ENCODE data around the gene COPB2.

The COPB2 gene

DNA sequence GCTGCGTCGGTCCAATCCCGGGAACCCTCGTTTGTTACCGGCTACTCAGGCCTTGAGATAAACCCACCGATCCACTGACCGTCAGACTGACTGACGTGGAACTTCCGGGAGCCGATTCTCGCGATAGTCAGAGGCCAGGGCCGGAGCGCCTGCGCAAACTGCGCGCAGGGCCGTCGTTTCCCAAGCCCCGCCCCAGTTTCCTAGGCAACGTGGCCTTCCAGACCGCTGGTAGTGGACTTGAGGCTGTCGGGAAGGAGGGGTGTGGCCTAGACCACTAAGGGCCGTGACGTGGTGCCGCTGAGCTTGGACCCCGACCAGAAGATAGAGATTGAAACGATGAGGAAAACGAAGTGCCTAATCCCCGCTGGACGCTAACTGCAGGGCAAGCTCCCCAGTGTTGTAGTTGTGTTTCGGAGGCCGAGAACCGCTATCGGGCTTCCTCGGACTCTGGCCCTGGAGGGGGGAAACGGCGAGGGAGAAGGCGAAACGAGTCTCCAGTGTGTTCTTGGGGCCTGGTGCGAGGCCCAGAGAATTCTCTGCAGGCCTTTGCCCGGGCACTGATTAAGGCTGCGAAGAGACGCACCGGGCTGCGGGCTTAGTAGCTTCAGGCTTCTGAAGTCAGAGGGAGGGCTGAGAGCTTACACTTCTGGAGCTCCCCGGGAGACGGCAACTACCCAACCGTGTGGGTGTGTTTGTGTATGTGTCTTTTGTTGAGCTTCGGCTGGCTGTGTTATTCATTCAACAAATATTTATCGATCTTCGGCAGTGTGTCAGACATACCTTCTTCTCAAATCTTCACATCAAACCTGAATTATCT is at the start of gene COPB2:
Gene COPB2 (minus strand): TSS at position 96 of the 817 bp plus-strand sequence. CDS start 97 bp downstream, outside the sequence.
- Histone ChIP-seq H3K9me2 (replicated peaks; ENCODE audit: low read depth, low read length) (no peaks in the 10 kb centered on the region), H3K4me2 (ENCODE audit: low read depth, low read length, poor library complexity, severe bottlenecking) (peak within 1 kb of the TSS; percentile 71), H3K4me3 (ENCODE audit: low read length, poor library complexity, severe bottlenecking) (peak within 1 kb of the TSS; percentile 92), H3K27me3 (ENCODE audit: insufficient read depth, low read length, poor library complexity, severe bottlenecking) (no peaks in the 10 kb centered on the region), H3K9me3 (ENCODE audit: insufficient read depth, low read depth, low read length) (no peaks in the 10 kb centered on the region), H2AFZ (ENCODE audit: low read length) (peak within 1 kb of the TSS; percentile 87), H4K20me1 (ENCODE audit: insufficient read depth, low read length, poor library complexity, severe bottlenecking) (peaks cover 32% of the 10 kb centered on the region), H3K4me1 (ENCODE audit: insufficient read depth, low read length, poor library complexity, severe bottlenecking) (peaks cover 34% of the 10 kb centered on the region), H3F3A (ENCODE audit: low read depth) (no peaks in the 10 kb centered on the region), H3K36me3 (ENCODE audit: insufficient read depth, low read length) (no peaks in the 10 kb centered on the region), H3K9ac (ENCODE audit: low read depth, low read length, poor library complexity, severe bottlenecking) (peak within 1 kb of the TSS; percentile 93), H3K79me2 (ENCODE audit: insufficient read depth, low read length) (peaks cover 53% of the 10 kb centered on the region)
- no peak for TF ChIP-seq EZH2phosphoT487 (IDR thresholded peaks at IDR 0.05; ENCODE audit: borderline replicate concordance)
- TF ChIP-seq, protein P1, sequence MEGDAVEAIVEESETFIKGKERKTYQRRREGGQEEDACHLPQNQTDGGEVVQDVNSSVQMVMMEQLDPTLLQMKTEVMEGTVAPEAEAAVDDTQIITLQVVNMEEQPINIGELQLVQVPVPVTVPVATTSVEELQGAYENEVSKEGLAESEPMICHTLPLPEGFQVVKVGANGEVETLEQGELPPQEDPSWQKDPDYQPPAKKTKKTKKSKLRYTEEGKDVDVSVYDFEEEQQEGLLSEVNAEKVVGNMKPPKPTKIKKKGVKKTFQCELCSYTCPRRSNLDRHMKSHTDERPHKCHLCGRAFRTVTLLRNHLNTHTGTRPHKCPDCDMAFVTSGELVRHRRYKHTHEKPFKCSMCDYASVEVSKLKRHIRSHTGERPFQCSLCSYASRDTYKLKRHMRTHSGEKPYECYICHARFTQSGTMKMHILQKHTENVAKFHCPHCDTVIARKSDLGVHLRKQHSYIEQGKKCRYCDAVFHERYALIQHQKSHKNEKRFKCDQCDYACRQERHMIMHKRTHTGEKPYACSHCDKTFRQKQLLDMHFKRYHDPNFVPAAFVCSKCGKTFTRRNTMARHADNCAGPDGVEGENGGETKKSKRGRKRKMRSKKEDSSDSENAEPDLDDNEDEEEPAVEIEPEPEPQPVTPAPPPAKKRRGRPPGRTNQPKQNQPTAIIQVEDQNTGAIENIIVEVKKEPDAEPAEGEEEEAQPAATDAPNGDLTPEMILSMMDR (conservative IDR thresholded peaks at IDR 0.05; ENCODE audit: low read length): no peak

DNA sequence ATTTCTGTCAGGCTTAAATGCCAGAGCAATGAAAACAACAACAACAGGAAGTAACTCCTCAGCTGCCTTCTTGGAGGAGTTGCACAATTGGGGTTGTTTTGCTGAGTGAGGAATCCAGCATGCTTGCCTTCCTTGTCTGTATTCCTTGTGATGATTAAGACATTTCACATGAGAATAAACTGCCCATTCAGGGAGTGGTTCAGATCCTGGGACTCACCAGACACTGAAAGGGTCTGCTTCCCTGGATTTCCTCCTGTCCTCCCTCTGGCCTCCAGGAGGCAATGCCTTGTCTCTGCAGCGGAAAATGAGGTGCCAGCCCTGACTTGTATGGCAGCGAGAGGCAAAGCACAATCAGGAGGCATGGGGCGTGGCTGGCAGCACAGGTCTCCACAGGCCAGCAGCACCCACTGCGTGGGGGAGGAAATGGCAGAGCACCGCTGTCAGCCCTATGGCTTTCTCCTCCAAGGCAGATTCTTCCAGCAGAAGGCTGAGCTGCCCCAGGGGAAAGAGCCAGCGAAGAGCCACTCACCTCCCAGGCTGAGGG is 45.4 kb upstream of the COPB2 start:
- no peak for TF ChIP-seq EZH2phosphoT487 (IDR thresholded peaks at IDR 0.05; ENCODE audit: borderline replicate concordance)
- TF ChIP-seq, protein P1 (conservative IDR thresholded peaks at IDR 0.05; ENCODE audit: low read length): no peak
- H4K20me1 ChIP-seq (ENCODE audit: insufficient read depth, low read length, poor library complexity, severe bottlenecking): no peaks in the 10 kb centered on the region
- no peaks in the 10 kb centered on the region for H3K27me3 ChIP-seq (ENCODE audit: insufficient read depth, low read length, poor library complexity, severe bottlenecking)
- H3K9me2 ChIP-seq (replicated peaks; ENCODE audit: low read depth, low read length): no peaks in the 10 kb centered on the region
- no peaks in the 10 kb centered on the region for H3K36me3 ChIP-seq (ENCODE audit: insufficient read depth, low read length)
- no peaks in the 10 kb centered on the region for H3K79me2 ChIP-seq (ENCODE audit: insufficient read depth, low read length)
- H3K4me2 ChIP-seq (ENCODE audit: low read depth, low read length, poor library complexity, severe bottlenecking): no peak overlapping the region
- no peaks in the 10 kb centered on the region for H3K4me1 ChIP-seq (ENCODE audit: insufficient read depth, low read length, poor library complexity, severe bottlenecking)
- H3K4me3 ChIP-seq (ENCODE audit: low read length, poor library complexity, severe bottlenecking): no peak overlapping the region
- H3K9ac ChIP-seq (ENCODE audit: low read depth, low read length, poor library complexity, severe bottlenecking): no peak overlapping the region
- H2AFZ ChIP-seq (ENCODE audit: low read length): no peak overlapping the region
- no peaks in the 10 kb centered on the region for H3K9me3 ChIP-seq (ENCODE audit: insufficient read depth, low read depth, low read length)
- no peaks in the 10 kb centered on the region for H3F3A ChIP-seq (ENCODE audit: low read depth)

DNA sequence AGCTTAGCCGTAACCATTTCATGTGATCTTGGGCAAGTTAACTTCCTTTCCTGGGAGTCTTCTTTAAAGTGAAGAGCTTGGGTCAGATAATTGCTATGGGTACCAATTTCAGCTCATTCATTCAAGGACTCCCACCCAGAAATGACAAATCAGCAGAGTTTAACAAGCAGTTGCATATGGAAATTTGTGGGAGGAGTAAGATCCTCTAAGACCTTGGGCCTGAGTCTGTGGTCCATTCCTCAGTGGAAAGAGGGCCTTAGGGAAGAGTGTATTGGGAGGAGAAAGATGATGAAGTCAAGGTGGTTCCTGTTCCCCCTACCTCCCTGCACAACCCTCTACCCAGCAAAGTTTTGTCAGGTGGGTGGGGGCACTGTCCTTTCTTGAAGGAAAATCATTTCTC is 44.8 kb upstream of the COPB2 start:
- Histone ChIP-seq H3K27me3 (ENCODE audit: insufficient read depth, low read length, poor library complexity, severe bottlenecking) (no peaks in the 10 kb centered on the region), H3K9me2 (replicated peaks; ENCODE audit: low read depth, low read length) (no peaks in the 10 kb centered on the region), H4K20me1 (ENCODE audit: insufficient read depth, low read length, poor library complexity, severe bottlenecking) (no peaks in the 10 kb centered on the region), H3K36me3 (ENCODE audit: insufficient read depth, low read length) (no peaks in the 10 kb centered on the region), H3F3A (ENCODE audit: low read depth) (no peaks in the 10 kb centered on the region), H3K79me2 (ENCODE audit: insufficient read depth, low read length) (no peaks in the 10 kb centered on the region), H2AFZ (ENCODE audit: low read length) (no peak overlapping the region), H3K4me3 (ENCODE audit: low read length, poor library complexity, severe bottlenecking) (no peak overlapping the region), H3K4me2 (ENCODE audit: low read depth, low read length, poor library complexity, severe bottlenecking) (no peak overlapping the region), H3K4me1 (ENCODE audit: insufficient read depth, low read length, poor library complexity, severe bottlenecking) (no peaks in the 10 kb centered on the region), H3K9me3 (ENCODE audit: insufficient read depth, low read depth, low read length) (no peaks in the 10 kb centered on the region), H3K9ac (ENCODE audit: low read depth, low read length, poor library complexity, severe bottlenecking) (no peak overlapping the region)
- no peak for TF ChIP-seq EZH2phosphoT487 (IDR thresholded peaks at IDR 0.05; ENCODE audit: borderline replicate concordance)
- TF ChIP-seq, protein P1 (conservative IDR thresholded peaks at IDR 0.05; ENCODE audit: low read length): no peak

Data from Loucy (cell line).